Stimulated activated naive CD4-positive, alpha-beta T cell (primary cell): ENCODE results near the gene EML1.
"Not testable (repeated sequence)": the region's sequence is repeated elsewhere in the genome, so short reads cannot be mapped to it uniquely, and the experiment has no call there.

ENCODE experiments used
- DNase-seq, 6 experiments: peaks; one replicate each; lab custom pipeline; 2025; lab: John Stamatoyannopoulos, UW

Gene EML1

GRCh38 chr14:99755629-99756603 is 37.3 kb upstream of the EML1 start:
- no peak for DNase-seq

DNA sequence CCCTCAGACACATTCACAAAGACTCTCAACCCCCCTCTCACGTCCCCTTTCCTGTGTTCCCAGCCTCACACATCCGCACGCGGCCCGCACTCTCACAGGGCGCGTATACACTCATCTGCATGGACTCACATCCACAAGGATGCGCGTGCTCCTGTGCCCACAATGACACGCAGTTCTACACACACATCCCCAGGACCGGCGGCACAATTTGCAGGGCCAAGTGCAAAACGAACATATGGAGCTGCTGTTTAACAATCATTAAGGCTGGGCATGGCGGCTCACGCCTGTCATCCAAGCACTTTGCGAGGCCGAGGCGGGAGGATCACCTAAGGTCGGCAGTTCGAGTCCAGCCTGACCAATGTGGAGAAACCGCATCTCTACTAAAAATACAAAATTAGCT is 36.4 kb upstream of the EML1 start:
- DNase-seq, result no peak

GRCh38 chr14:99757331-99758070 is 35.7 kb upstream of the EML1 start:
- no peak for DNase-seq

- no peak for DNase-seq
Observed at GRCh38 chr14:99758121-99758821, 34.9 kb upstream of the EML1 start.

DNA sequence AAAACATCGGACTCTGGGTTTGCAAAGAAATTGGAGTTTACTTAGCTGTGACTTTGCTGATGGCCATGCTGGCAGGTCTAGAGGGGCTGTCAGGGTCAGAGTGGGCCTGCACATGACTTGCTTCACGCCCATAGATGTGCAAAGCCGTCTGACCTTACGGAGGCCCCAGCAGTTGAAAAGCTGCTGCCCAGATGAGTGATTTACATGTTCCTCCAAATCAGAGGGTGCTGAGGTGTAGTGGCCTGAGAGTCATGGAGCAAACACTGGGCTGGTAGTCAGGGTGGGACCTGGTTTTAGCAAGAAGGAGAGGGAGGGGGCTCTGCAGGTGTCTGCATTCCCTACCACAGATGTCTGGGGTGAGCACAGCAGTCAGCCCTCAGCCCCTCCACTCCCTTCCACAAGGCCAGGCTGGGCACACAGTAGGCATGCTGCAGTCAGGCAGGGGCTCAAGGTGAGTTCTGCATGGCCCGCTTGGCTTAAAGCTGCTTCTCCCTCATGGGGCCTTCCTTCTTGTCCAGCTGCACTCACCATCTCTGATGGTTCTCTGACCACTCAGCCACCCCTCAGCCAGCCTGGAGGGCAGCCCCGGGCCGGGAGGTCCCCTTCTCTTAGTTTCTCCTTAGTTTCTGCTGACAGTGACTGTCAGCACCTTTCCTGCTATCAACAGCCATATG is 34.2 kb upstream of the EML1 start:
- no peak for DNase-seq

DNA sequence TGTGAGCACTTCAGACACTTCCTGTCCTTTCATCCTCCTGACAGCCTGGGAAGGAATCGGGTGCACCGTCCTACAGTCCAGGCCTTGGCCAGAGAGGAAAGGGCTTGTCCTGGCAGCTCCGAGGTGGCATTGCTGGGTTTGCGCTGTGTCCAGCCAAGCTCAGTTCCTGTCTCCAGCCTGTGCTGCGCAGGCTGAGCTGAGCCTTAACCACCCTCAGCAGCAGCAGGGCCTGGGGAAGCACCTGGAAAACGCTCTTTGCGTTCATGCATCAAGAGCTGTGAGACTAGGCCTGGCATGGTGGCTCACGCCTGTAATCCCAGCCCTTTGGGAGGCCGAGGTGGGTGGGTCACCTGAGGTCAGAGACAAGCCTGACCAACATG is 33.7 kb upstream of the EML1 start:
- no peak for DNase-seq

GRCh38 chr14:99760817-99761216 is 32.4 kb upstream of the EML1 start:
- DNase-seq, result no peak

GRCh38 chr14:99762911-99763310 is 30.3 kb upstream of the EML1 start:
- DNase-seq, result not testable (repeated sequence)

DNA sequence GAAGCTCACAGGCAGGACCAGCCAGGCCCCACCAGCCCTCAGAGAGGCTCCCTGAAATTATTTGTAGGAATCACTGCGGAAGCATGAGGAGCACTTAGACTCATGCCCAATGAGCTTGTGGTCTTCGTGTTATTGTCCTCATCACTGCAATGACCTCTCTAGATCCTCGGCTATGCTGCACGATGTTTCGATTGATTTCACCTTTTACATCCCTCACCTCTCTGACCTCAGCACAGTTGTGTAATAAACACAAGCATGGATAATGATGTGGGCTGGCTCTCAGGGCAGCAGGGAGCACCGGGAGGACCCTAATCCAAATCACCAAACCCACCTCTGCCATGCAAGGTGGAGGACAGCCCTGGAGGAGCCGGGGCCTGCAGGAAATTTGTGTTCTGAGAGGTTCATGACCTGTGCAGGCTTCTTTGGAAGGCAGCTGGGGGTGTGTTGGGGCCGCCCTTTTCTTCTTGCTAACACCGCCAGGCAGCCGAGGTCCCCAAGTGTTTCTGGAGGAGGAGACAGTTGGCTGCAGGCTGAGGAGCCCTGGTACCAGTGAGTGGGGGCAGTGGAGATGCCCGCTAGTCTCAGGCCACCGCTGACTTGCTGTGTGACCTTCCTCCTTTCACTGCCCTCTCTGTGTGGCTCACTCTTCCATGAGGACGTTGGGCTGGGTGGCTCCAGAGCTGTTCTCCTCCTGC is 29.5 kb upstream of the EML1 start:
- DNase-seq, result no peak

DNA sequence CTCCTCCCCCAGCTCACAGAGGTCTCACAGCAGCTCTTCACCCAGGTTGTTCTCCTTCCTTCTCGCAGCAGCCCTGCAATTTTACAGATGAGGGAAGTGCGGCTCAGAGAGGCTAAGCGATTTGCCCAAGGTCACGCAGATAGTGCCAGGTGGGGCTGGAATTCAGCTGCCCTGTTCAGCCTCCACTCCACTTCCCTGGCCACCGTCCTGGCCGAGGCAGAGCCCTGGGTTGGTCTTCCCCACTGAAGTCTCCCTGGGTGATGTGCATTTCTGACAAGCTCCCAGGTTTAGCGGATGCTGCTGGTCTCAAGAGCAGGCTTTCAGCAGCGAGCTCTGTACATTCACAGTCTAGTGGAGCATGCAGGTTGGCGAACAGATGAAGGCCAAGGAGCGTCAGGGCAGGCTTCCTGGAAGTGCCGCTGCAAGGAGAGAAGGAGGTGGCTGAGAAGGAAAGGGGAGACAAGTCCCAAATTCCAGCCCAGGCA is 28.9 kb upstream of the EML1 start:
- no peak for DNase-seq

DNA sequence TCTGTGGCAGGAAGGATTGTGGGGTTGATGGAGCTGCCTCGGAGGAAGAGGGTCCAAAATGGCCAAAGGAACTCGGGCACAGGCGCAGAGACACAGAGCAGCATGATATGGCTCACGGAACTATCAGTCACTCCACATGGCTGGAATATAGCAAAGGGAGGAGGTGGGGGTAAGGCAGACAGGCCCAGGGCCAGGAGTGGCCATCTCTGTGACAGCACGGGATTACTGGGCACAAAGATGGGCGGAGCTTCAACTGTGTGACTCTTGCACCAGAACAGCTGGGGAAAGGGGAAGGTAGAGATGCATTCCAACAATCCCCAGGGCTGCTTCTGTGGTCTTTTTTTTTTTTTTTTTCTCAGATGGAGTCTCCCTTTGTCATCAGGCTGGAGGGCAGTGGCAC is 24.8 kb upstream of the EML1 start:
- no peak for DNase-seq

- DNase-seq, result no peak
Observed at GRCh38 chr14:99769123-99769522, 24.1 kb upstream of the EML1 start.

DNA sequence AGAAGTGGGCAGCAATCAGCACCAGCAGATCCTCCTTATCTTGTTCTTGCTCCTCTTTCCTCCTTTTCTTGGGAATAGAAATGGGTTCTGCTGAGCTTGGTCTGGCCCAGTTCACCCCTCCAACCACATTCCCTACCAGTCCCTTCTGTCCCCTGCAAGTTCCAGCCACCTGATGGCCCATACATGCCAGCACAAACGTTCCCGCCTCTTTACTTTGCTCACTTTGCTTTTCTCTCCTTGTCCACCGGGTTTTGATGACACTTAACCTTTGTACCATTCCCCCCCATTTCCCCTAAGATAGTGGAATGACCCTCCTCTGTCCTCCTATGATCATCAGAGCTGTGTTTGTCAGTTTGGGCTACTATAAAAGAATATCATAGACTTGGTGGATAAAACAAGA is 23.4 kb upstream of the EML1 start:
- DNase-seq, result no peak

- DNase-seq, result no peak
Observed at GRCh38 chr14:99772371-99773283, 20.6 kb upstream of the EML1 start.

DNA sequence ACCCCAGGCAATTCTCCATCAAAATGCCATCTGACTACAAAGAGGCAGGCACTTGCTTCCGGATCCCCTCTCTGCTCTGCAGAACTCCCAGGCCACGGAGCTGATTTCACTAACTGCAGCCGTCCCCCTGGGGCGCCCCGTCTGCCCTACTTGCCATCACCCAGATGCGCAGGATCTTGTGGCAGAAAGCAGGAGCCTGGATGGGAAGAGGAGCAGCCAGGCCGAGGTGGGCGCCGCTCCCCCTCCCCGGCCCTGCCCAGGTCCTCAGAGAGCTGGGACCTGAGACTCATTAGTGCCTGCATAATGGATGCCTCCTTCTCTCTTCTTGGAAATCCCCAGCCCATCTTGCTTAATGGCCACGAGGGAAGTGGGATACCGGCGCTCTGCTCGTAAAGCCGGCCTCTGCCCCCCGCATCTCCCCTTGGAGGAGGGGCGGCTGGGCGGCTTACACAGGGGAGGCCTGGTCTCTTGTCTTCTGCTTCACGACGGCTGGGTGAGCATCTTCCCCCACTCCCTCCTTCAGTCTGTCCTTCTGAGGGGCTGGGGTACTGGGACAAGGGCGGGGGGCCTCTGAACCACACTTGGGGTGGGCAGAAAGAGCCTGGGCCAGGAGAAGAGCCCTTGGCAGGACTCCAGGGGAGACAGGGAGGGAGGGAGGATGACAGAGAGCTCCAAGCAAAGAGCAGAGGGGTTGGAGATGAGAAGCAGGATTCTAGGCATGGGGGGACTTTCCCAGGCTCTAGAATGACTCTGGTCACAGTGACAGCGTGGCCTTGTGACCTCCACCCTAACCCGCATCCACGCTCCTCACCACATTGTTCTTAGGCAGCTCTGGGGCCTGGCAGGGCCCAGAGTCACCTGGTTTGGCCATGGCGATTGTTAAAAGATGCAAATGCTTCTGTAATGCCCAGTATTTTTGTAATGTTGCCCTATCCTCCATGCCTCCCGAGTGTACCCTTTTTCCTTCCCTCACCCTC is 19.4 kb upstream of the EML1 start:
- DNase-seq, result no peak

- DNase-seq, result no peak
Observed at GRCh38 chr14:99774556-99775307, 18.5 kb upstream of the EML1 start.

DNA sequence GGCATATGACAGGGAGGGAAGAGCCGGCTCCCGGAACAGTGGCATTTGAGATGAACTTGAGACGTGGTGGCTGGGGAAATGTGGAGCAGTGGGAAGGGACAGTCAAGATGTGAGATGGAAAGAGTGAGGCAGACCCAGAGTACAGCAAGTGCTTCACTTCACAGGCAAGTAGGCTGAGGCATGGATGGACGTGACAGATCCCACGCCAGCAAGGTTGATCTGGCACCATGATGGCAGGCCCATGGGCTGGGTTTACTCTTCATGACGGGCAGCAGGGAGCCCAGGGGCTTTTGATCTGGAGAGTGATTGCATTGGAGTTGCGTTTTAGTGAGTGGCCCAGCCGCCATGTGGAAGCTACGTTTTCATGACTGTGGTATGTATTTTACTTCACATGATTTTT is 17.9 kb upstream of the EML1 start:
- DNase-seq, result no peak

DNA sequence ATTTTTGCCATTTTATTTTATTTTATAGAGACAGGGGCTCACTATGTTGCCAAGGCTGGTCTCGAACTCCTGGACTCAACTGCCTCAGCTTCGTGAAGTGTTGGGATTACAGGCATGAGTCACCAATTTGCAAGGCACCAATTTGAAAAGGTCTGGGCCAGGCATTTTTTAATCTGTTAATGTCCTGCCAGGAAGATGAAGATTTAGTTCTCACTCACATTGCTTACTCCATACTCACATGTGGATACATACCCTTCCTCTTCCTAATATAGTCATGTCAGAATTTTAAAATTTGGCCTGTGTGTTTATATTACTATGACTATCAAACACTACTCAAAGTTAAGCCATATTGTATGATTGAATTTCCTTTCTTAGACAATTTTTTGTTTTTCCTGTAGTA is 15.3 kb upstream of the EML1 start:
- no peak for DNase-seq
